Endothelial cell of umbilical vein (primary cell): ENCODE data around the gene ANO7. TPM values are rescaled to one million over a fixed set of nuclear protein-coding genes. Genes with fewer than 3 reads are reported as not detected.

ENCODE experiments used
- BruUV-seq: library from RNA; stranded (reverse); fragments of 400-500 nt; replicated peaks from 2 replicates; lab custom pipeline; 2021; lab: Mats Ljungman, UMichigan
- CTCF ChIA-PET: fragments of 300-600, 350-600 bp; sonication (Branson Sonifier 250); formaldehyde crosslinking; loops from one replicate; lab custom pipeline; 2021; ENCODE audit warnings: antibody characterized with exemption, inconsistent platforms; lab: Charles Lee
- POLR2A ChIA-PET: fragments of 300-600, 350-600 bp; sonication (Branson Sonifier 250); formaldehyde crosslinking; loops from one replicate; lab custom pipeline; 2021; ENCODE audit warnings: antibody characterized with exemption, inconsistent platforms; lab: Charles Lee
- DNase-seq: peaks from one replicate; pipeline ENCODE4 v3.0.0-alpha.2; 2011; ENCODE audit warnings: low read depth, low spot score
- FAIRE-seq: peaks from 2 replicates; lab custom pipeline; 2011; peaks lifted over from hg19 to GRCh38; lab: Jason Lieb, UNC
- H2AFZ ChIP-seq: 2 replicates; pipeline ENCODE4 v1.6.0; 2012; ENCODE audit warnings: low read depth, low read length, control low read depth, inconsistent platforms
- H3K27ac ChIP-seq: 2 replicates; pipeline ENCODE4 v1.5.1; 2011; ENCODE audit warnings: low read depth, mild to moderate bottlenecking, control low read depth, low read length, moderate library complexity; ENCODE audit not compliant: insufficient read depth
- H3K27me3 ChIP-seq, 2 experiments: 2 replicates each; pipeline versions ENCODE4 v1.6.0 to v1.6.1; 2011; ENCODE audit warnings: low read length in 2 of 2, mixed read lengths in 1 of 2; ENCODE audit not compliant: control insufficient read depth in 2 of 2, insufficient read depth in 2 of 2
- H3K36me3 ChIP-seq, 2 experiments: 2 replicates in 1 of 2; 3 replicates in 1 of 2; pipeline ENCODE4 v1.5.1; 2011; ENCODE audit warnings: low read length in 2 of 2, mild to moderate bottlenecking in 1 of 2, moderate library complexity in 1 of 2; ENCODE audit not compliant: control insufficient read depth in 2 of 2, insufficient read depth in 2 of 2; ENCODE audit errors: extremely low read depth in 1 of 2
- H3K4me1 ChIP-seq: 3 replicates; pipeline ENCODE4 v1.5.1; 2011; ENCODE audit warnings: mild to moderate bottlenecking, low read length; ENCODE audit not compliant: control insufficient read depth, insufficient read depth; ENCODE audit errors: extremely low read depth
- H3K4me2 ChIP-seq: 2 replicates; pipeline ENCODE4 v1.6.1; 2011; ENCODE audit warnings: low read length, control low read depth, mixed read lengths; ENCODE audit not compliant: insufficient read depth
- H3K4me3 ChIP-seq, 3 experiments: fragments of 200-600 bp in 1 of 3; sonication (generic), shearing (Covaris generic) in 1 of 3; replicated peaks in 1 of 3; 2 replicates each; pipeline ENCODE4 v1.5.1; 2011 to 2016; ENCODE audit warnings: control low read depth in 3 of 3, low read length in 3 of 3, mild to moderate bottlenecking in 2 of 3, inconsistent platforms in 1 of 3, low read depth in 1 of 3, moderate library complexity in 1 of 3; ENCODE audit not compliant: insufficient read depth in 1 of 3
- H3K79me2 ChIP-seq: 2 replicates; pipeline ENCODE4 v1.6.0; 2012; ENCODE audit warnings: low read length, inconsistent platforms; ENCODE audit not compliant: control insufficient read depth, insufficient read depth
- H3K9ac ChIP-seq: replicated peaks from 2 replicates; pipeline ENCODE3; 2011; ENCODE audit warnings: low read length, control low read depth; ENCODE audit not compliant: insufficient read depth; ENCODE audit errors: extremely low read depth
- H3K9me1 ChIP-seq: replicated peaks from 3 replicates; pipeline ENCODE4 v1.6.0; 2011; ENCODE audit warnings: mild to moderate bottlenecking, low read length; ENCODE audit not compliant: control insufficient read depth, insufficient read depth; ENCODE audit errors: extremely low read depth
- H3K9me3 ChIP-seq: replicated peaks from 2 replicates; pipeline ENCODE4 v1.5.1; 2012; ENCODE audit warnings: low read length, inconsistent platforms; ENCODE audit not compliant: control insufficient read depth, insufficient read depth
- H4K20me1 ChIP-seq: replicated peaks from 2 replicates; pipeline ENCODE3; 2011; ENCODE audit warnings: mild to moderate bottlenecking, low read length; ENCODE audit not compliant: control insufficient read depth, insufficient read depth; ENCODE audit errors: extremely low read depth
- CTCF ChIP-seq, 2 donors: IDR thresholded peaks; 1 replicate in 1 of 2; 2 replicates in 1 of 2; pipeline ENCODE4 v1.5.1; 2011; ENCODE audit warnings: low read length in 2 of 2, mild to moderate bottlenecking in 2 of 2, moderate library complexity in 2 of 2, control low read depth in 1 of 2, inconsistent platforms in 1 of 2, low read depth in 1 of 2; ENCODE audit not compliant: insufficient read depth in 1 of 2; ENCODE audit errors: extremely low read depth in 1 of 2
- EZH2 ChIP-seq: IDR thresholded peaks from 2 replicates; pipeline ENCODE4 v1.6.1; 2012; ENCODE audit warnings: borderline replicate concordance, low read depth, mild to moderate bottlenecking, moderate library complexity, low read length, inconsistent platforms; ENCODE audit not compliant: severe bottlenecking
- FOS ChIP-seq: IDR thresholded peaks from 2 replicates; pipeline ENCODE4 v1.6.1; 2011; ENCODE audit warnings: mild to moderate bottlenecking, low read length, moderate library complexity, borderline replicate concordance; ENCODE audit not compliant: insufficient read depth
- GATA2 ChIP-seq: IDR thresholded peaks from 2 replicates; pipeline ENCODE4 v1.7.0; 2011; ENCODE audit warnings: low read depth, mild to moderate bottlenecking, moderate library complexity, mixed read lengths, low read length; ENCODE audit not compliant: insufficient read length, insufficient read depth
- JUN ChIP-seq: IDR thresholded peaks from 2 replicates; pipeline ENCODE4 v1.6.1; 2011; ENCODE audit warnings: borderline replicate concordance, low read depth; ENCODE audit not compliant: insufficient read length, insufficient read depth
- MYC ChIP-seq: IDR thresholded peaks from one replicate; pipeline ENCODE4 v1.6.1; 2011; ENCODE audit warnings: mild to moderate bottlenecking, low read depth, low read length
- POLR2A ChIP-seq: IDR thresholded peaks from 2 replicates; pipeline ENCODE4 v1.6.1; 2012; ENCODE audit warnings: low read depth, mild to moderate bottlenecking, control low read depth, low read length
- POLR2AphosphoS5 ChIP-seq: IDR thresholded peaks from 2 replicates; pipeline ENCODE4 v1.6.1; 2012; ENCODE audit warnings: low read depth, mild to moderate bottlenecking, control low read depth, low read length, moderate library complexity; ENCODE audit not compliant: insufficient read depth
- dilution Hi-C: fragments of 300-500 bp; cut with MboI; formaldehyde crosslinking; loops from one replicate; pipeline ENCODE4 v1.15.0; 2019; ENCODE audit warnings: low sequenced_read_pairs; ENCODE audit not compliant: extremely low pct_ligation_motif_present
- intact Hi-C: fragments of 100-400 bp; cut with micrococcal nuclease; formaldehyde crosslinking; loops from one replicate; pipeline ENCODE4 v1.10.0; 2022
- polyA plus RNA-seq, 4 experiments: library from polyadenylated mRNA; depleted of rRNA in 3 of 4; stranded (reverse) in 3 of 4; unstranded in 1 of 4; fragments of >200 nt; gene quantifications; 2 replicates each; pipeline versions ENCODE4 v1.2.1 to v1.2.3, GENCODE V29; 2011 to 2012; ENCODE audit warnings: missing spikeins in 1 of 4
- total RNA-seq: library from RNA; stranded (reverse); gene quantifications from 2 replicates; pipeline ENCODE4 v1.2.3, GENCODE V29; 2021
- TF ChIP-seq, protein P1 (sequence below): IDR thresholded peaks from 2 replicates; pipeline ENCODE4 v1.6.1; 2011; ENCODE audit not compliant: insufficient read depth, insufficient read length

The ANO7 gene
- total and polyA plus RNA-seq, 2 donors (not counting 3 experiments of a cell fraction or from before 2014, with no cell fraction given) = 0.81 to 2.5 TPM

- Histone ChIP-seq H3K4me2 (no peak overlapping the region), H2AFZ (no peak overlapping the region), H3K9me3 (no peaks in the 10 kb centered on the region), H4K20me1 (no peaks in the 10 kb centered on the region), H3K36me3 (peaks cover 42 to 83% of the 10 kb centered on the region in 2 experiments), H3K27ac (no peak overlapping the region), H3K9ac (no peak overlapping the region), H3K79me2 (peaks cover 2% of the 10 kb centered on the region), H3K4me1 (no peaks in the 10 kb centered on the region), H3K27me3 (no peaks in the 10 kb centered on the region), H3K4me3 (no peak overlapping the region), H3K9me1 (no peaks in the 10 kb centered on the region)
- TF ChIP-seq EZH2 = no peak
- no peak for TF ChIP-seq POLR2A
- no peak for TF ChIP-seq GATA2
- no peak for TF ChIP-seq CTCF (IDR thresholded peaks at IDR 0.05; ENCODE audit: extremely low read depth in 1 of 2, insufficient read depth in 1 of 2, low read depth in 1 of 2, low read length in 2 of 2)
- TF ChIP-seq, protein P1, sequence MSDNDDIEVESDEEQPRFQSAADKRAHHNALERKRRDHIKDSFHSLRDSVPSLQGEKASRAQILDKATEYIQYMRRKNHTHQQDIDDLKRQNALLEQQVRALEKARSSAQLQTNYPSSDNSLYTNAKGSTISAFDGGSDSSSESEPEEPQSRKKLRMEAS = no peak
- no peak for TF ChIP-seq FOS
- TF ChIP-seq POLR2AphosphoS5 = no peak
- no peak for TF ChIP-seq MYC
- no peak for TF ChIP-seq JUN
- CTCF ChIA-PET = interaction anchor here (1.1 to 1.2 kb wide), 2 partner anchors 9 to 32 kb away, joined by 3 read pairs; no protein-coding TSS in a partner anchor
- DNase-seq = no peak
- dilution Hi-C loops (no loop called here), intact Hi-C loops (no loop called here)
- BruUV-seq = no TSS peak
- FAIRE-seq = no peak
- POLR2A ChIA-PET = no interaction called here
Measured at GRCh38 chr2:241248897-241249296, 60.4 kb downstream of the ANO7 start.
